SK-N-SH treated with all-trans-retinoic acid at 6 μM for 48 hours (cell line): ENCODE measurements around the gene COL4A1.

Experiments used
- ARNTL ChIP-seq: fragments of 450-650 bp; formaldehyde crosslinking; IDR thresholded peaks from 2 replicates; pipeline ENCODE4 v1.5.0; 2020; ENCODE audit warnings: low read depth, mild to moderate bottlenecking, moderate library complexity, borderline replicate concordance
- ESRRG ChIP-seq: fragments of 250-450 bp; sonication (Bioruptor Pico); IDR thresholded peaks from 2 replicates; pipeline ENCODE4 v1.6.1; 2021; ENCODE audit warnings: mild to moderate bottlenecking
- ISL1 ChIP-seq: fragments of 250-450 bp; sonication (Bioruptor Pico); IDR thresholded peaks from 2 replicates; pipeline ENCODE4 v2.1.2; 2022; ENCODE audit warnings: mild to moderate bottlenecking, moderate library complexity
- OSR1 ChIP-seq: fragments of 250-450 bp; sonication (Bioruptor Pico); IDR thresholded peaks from 2 replicates; pipeline ENCODE4 v1.8.0; 2022; ENCODE audit warnings: moderate library complexity, mild to moderate bottlenecking, inconsistent platforms
- POU6F1 ChIP-seq: fragments of 250-450 bp; sonication (Bioruptor Pico); IDR thresholded peaks from 2 replicates; pipeline ENCODE4 v1.8.0; 2021; ENCODE audit warnings: low read depth, mild to moderate bottlenecking, moderate library complexity, borderline replicate concordance
- RARB ChIP-seq: fragments of 250-450 bp; sonication (Bioruptor Pico); IDR thresholded peaks from 2 replicates; pipeline ENCODE4 v1.8.0; 2021; ENCODE audit warnings: mild to moderate bottlenecking, moderate library complexity
- TOX ChIP-seq: fragments of 250-450 bp; sonication (Bioruptor Pico); IDR thresholded peaks from 2 replicates; pipeline ENCODE4 v1.8.0; 2021; ENCODE audit warnings: mild to moderate bottlenecking, moderate library complexity, borderline replicate concordance
- ZC3H10 ChIP-seq: fragments of 250-450 bp; sonication (Bioruptor Pico); IDR thresholded peaks from 2 replicates; pipeline ENCODE4 v1.5.1; 2021; ENCODE audit warnings: mild to moderate bottlenecking, moderate library complexity
- ZFP30 ChIP-seq: fragments of 450-650 bp; formaldehyde crosslinking; IDR thresholded peaks from 2 replicates; pipeline ENCODE4 v1.5.0; 2022; ENCODE audit warnings: mild to moderate bottlenecking, moderate library complexity
- ZNF565 ChIP-seq: fragments of 450-650 bp; formaldehyde crosslinking; conservative IDR thresholded peaks from 2 replicates; pipeline ENCODE4 v1.5.0; 2020; ENCODE audit warnings: low read depth, mild to moderate bottlenecking, moderate library complexity
- ZNF8 ChIP-seq: fragments of 450-650 bp; formaldehyde crosslinking; IDR thresholded peaks from 2 replicates; pipeline ENCODE4 v1.5.0; 2020; ENCODE audit warnings: mild to moderate bottlenecking, moderate library complexity
- TF ChIP-seq, protein P1 (sequence below): fragments of 250-450 bp; sonication (Bioruptor Pico); IDR thresholded peaks from 2 replicates; pipeline ENCODE4 v1.5.0; 2020; ENCODE audit warnings: mild to moderate bottlenecking, moderate library complexity

DNA sequence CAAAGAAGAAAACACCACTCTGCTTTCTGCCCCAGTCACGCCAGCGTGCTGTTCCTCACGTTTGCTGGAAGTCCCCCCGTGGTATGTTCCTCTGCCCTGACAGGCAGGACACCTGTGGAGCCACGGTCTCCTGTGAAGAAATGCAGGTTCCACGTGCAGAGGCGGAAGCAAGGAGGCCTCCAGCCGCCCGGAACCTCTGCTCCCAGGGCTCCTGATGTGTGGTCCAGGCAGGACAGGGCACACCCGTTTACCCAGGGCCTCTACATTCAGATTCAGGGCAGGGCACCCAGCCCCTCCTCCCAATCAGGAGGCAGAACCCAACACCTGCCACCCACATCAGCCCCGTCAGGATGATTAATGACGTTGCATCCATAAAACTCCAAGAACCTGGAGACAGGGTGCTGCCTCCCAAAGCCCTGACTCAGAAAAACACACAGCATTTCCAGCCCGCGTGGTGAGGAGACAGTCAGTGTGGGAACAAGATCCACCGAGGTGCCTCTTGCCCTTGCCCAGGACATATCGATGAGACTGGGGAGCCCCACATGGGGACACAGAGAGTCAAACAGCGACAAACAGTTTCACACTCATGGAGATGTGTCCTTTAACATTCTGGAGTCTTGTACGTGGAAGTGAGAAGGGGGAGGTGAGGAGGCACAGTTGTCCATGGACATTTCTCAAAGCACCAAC lies 76.2 kb downstream of the COL4A1 start:
- no peak for TF ChIP-seq RARB
- TF ChIP-seq OSR1 (CRISPR knock-in tag) = no peak
- TF ChIP-seq, protein P1, sequence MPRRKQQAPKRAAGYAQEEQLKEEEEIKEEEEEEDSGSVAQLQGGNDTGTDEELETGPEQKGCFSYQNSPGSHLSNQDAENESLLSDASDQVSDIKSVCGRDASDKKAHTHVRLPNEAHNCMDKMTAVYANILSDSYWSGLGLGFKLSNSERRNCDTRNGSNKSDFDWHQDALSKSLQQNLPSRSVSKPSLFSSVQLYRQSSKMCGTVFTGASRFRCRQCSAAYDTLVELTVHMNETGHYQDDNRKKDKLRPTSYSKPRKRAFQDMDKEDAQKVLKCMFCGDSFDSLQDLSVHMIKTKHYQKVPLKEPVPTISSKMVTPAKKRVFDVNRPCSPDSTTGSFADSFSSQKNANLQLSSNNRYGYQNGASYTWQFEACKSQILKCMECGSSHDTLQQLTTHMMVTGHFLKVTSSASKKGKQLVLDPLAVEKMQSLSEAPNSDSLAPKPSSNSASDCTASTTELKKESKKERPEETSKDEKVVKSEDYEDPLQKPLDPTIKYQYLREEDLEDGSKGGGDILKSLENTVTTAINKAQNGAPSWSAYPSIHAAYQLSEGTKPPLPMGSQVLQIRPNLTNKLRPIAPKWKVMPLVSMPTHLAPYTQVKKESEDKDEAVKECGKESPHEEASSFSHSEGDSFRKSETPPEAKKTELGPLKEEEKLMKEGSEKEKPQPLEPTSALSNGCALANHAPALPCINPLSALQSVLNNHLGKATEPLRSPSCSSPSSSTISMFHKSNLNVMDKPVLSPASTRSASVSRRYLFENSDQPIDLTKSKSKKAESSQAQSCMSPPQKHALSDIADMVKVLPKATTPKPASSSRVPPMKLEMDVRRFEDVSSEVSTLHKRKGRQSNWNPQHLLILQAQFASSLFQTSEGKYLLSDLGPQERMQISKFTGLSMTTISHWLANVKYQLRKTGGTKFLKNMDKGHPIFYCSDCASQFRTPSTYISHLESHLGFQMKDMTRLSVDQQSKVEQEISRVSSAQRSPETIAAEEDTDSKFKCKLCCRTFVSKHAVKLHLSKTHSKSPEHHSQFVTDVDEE (CRISPR knock-in tag) = no peak
- no peak for TF ChIP-seq ZNF565 (CRISPR knock-in tag)
- no peak for TF ChIP-seq ZNF8
- no peak for TF ChIP-seq ARNTL (CRISPR knock-in tag)
- no peak for TF ChIP-seq POU6F1 (CRISPR knock-in tag)
- no peak for TF ChIP-seq ZC3H10 (CRISPR knock-in tag)
- no peak for TF ChIP-seq ZFP30 (CRISPR knock-in tag)
- no peak for TF ChIP-seq ISL1 (CRISPR knock-in tag)
- TF ChIP-seq ESRRG (CRISPR knock-in tag) = no peak
- TF ChIP-seq TOX (CRISPR knock-in tag) = no peak
